ENCODE measurements around the gene PARP2. TPM values are rescaled to one million over a fixed set of nuclear protein-coding genes. Genes with fewer than 3 reads are reported as not detected.

The PARP2 gene
- total and polyA plus RNA-seq, 2 of the 8 experiments (the other 6 are each of a cell fraction or from before 2014, with no cell fraction given), result 27.7 to 41.7 TPM

- DNase-seq (ENCODE audit: low read depth in 1 of 2, low spot score in 2 of 2), result no peak
- H3K23me2 ChIP-seq (ENCODE audit: low read depth, low read length), result no peaks in the 10 kb centered on the region
- no peak for FAIRE-seq
- H2BK15ac ChIP-seq (ENCODE audit: low read length), result no peak overlapping the region
- POLR2A ChIA-PET (ENCODE audit: partially characterized antibody), result interaction anchor here (1.1 kb wide), 1 partner anchor 8 kb away, joined by 4 read pairs; no protein-coding TSS in a partner anchor
- no peaks in the 10 kb centered on the region for H3K79me1 ChIP-seq (ENCODE audit: low read depth, low read length)
- no peak overlapping the region for H3K27ac ChIP-seq (ENCODE audit: low read depth, low read length)
- no peak overlapping the region for H3K18ac ChIP-seq (ENCODE audit: extremely low read depth, low read length)
- H2AK5ac ChIP-seq (ENCODE audit: low read depth, low read length), result no peak overlapping the region
- no peak overlapping the region for H4K8ac ChIP-seq (ENCODE audit: extremely low read depth, insufficient read depth, low read length)
- H3K36me3 ChIP-seq (ENCODE audit: control insufficient read depth in 2 of 4, insufficient read depth in 4 of 4, low read length in 3 of 4), result peaks cover 3 to 23% (median 15%) of the 10 kb centered on the region in 4 experiments; a peak in 5 of 8 replicates
- no peak overlapping the region for H2AFZ ChIP-seq (ENCODE audit: low read length)
- H3K23ac ChIP-seq (ENCODE audit: insufficient read length), result no peak overlapping the region
- no peaks in the 10 kb centered on the region for H3K79me2 ChIP-seq (ENCODE audit: control insufficient read depth in 1 of 2, insufficient read depth in 2 of 2, low read length in 2 of 2)
- peaks cover 0 to 3% of the 10 kb centered on the region in 2 experiments for H4K20me1 ChIP-seq (replicated peaks in 1 of 2; ENCODE audit: control insufficient read depth in 1 of 2, insufficient read depth in 2 of 2, low read length in 2 of 2)
- CTCF ChIA-PET (ENCODE audit: partially characterized antibody), result no interaction called here
- no peak overlapping the region for H3K56ac ChIP-seq (replicated peaks; ENCODE audit: insufficient read length, low read depth, low read length)
- H3K4me2 ChIP-seq (ENCODE audit: insufficient read depth in 1 of 2, low read depth in 2 of 2, low read length in 2 of 2), result no peak overlapping the region
- 88% methylated on average over 10 of the region's 10 CpGs; no CpG with 5 or more reads in 1 of the 2 experiments for WGBS, 2 experiments (ENCODE audit: extremely low coverage in 1 of 2, insufficient coverage in 1 of 2, insufficient read length in 1 of 2, insufficient replicate concordance in 2 of 2, low coverage in 1 of 2, low lambda C conversion rate in 2 of 2, missing lambda C conversion rate in 1 of 2)
- H3K4me3 ChIP-seq (ENCODE audit: extremely low read depth in 1 of 4, insufficient read depth in 2 of 4, low read depth in 3 of 4, low read length in 4 of 4), result no peak overlapping the region
- H3K4ac ChIP-seq (replicated peaks; ENCODE audit: insufficient read length, low read depth, low read length), result no peak overlapping the region
- no peak overlapping the region for H2BK5ac ChIP-seq (ENCODE audit: low read depth, low read length)
- no peaks in the 10 kb centered on the region; a peak in 1 of 7 replicates for H3K27me3 ChIP-seq (replicated peaks in 1 of 4; ENCODE audit: control insufficient read depth in 3 of 4, extremely low read depth in 1 of 4, insufficient read depth in 3 of 4, low read length in 3 of 4)
- no peak overlapping the region for H3K14ac ChIP-seq (ENCODE audit: insufficient read length)
- H3K4me1 ChIP-seq (replicated peaks in 1 of 4; ENCODE audit: control insufficient read depth in 3 of 4, insufficient read depth in 4 of 4, low read length in 3 of 4), result no peaks in the 10 kb centered on the region
- H2BK20ac ChIP-seq (ENCODE audit: low read length), result no peak overlapping the region
- H3K9me3 ChIP-seq (ENCODE audit: insufficient read depth in 2 of 2, low read depth in 1 of 2, low read length in 1 of 2), result no peaks in the 10 kb centered on the region
- H3K9ac ChIP-seq (replicated peaks in 1 of 4; ENCODE audit: extremely low read depth in 1 of 4, low read depth in 3 of 4, low read length in 3 of 4), result no peak overlapping the region
- H4K5ac ChIP-seq (ENCODE audit: insufficient read length, low read depth, low read length), result no peak overlapping the region
- H2BK120ac ChIP-seq (replicated peaks; ENCODE audit: low read depth, low read length), result no peak overlapping the region
- H2BK12ac ChIP-seq (ENCODE audit: low read depth, low read length), result no peak overlapping the region
- no peak overlapping the region for H4K91ac ChIP-seq (replicated peaks; ENCODE audit: insufficient read length, low read length)
Measured at GRCh38 chr14:20383032-20383431, 39.6 kb downstream of the PARP2 start.

All from H1 (cell line).